ENCODE results near the gene TCAIM.

TCAIM gene

GRCh38 chr3:44446929-44447328 lies 108.4 kb downstream of the TCAIM start:
- DNase-seq = no peak

GRCh38 chr3:44451441-44451840 lies 112.9 kb downstream of the TCAIM start:
- no peak for DNase-seq

- no peak for DNase-seq
Observed at GRCh38 chr3:44454258-44454657, 115.7 kb downstream of the TCAIM start.

- DNase-seq = no peak
Observed at GRCh38 chr3:44455318-44455717, 116.8 kb downstream of the TCAIM start.

Data from CD4-positive, alpha-beta T cell treated with Interleukin-4 for 4 hours (primary cell).